Measurements from ENCODE around the gene WDR74. TPM values are rescaled to one million over a fixed set of nuclear protein-coding genes. Genes with fewer than 3 reads are reported as not detected.

Gene WDR74
- total RNA-seq, 1 experiment from 2014 or later, result 110 TPM

DNA sequence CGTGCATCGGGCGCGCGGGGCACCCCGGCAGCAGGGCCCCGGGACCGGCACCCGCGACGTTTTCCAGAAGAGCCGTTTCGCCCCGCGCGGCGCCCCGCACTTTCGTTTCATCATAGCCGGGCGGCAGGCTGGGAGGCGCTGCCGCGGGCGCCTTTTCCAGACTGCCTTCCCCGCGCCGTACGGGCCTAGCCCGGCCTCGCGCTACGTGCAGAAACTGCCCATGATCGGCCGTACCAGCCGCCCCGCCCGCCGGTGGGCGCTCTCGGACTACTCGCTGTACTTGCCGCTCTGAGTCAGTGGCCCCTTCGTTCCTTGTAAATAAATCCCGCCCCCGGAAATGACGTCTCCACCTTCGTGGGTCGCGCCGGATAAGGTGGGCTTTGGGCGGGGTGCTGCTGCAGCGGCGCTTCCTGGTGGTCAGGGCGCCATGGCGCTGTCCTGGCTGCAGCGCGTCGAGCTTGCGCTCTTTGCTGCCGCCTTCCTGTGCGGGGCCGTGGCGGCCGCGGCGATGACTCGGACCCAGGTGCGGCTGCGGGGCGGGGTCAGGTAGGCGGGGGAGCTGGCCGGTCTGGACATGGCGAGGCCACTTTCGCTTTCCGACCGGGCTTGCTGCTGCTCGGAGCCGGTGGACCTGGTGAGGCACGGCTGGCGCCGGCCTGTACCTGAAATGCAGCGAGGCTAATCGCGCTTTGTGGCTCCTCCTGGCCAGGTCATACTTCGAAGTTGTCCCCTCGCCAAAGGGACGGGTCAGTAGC, 52.2 kb downstream of the WDR74 start, which contains the start of gene TMEM179B:
TSS of gene TMEM179B (plus strand) at position 398 of the 755 bp plus-strand sequence. CDS start at position 428, 30 bp downstream.
- ChIA-PET POLR2A (interaction anchor here (0.6 to 3.4 kb wide), 21 partner anchors 16 to 195 kb away, joined by 3 to 25 read pairs (median 5); partner anchors contain the start of genes C11orf98, CSKMT, GNG3 and HNRNPUL2), CTCF (interaction anchor here (0.5 to 4.6 kb wide), 57 partner anchors 9 to 393 kb away, joined by 3 to 121 read pairs (median 6); partner anchors contain the start of genes B3GAT3, BSCL2, C11orf98 and CSKMT)
- Mint-ChIP-seq H3K9me3 (no peaks in the 10 kb centered on the region), H3K4me3 (peak within 1 kb of the TSS; percentile 91), H3K4me1 (peaks cover 33% of the 10 kb centered on the region), H3K36me3 (peaks cover 36% of the 10 kb centered on the region), H3K27ac (peak within 1 kb of the TSS; percentile 99), H3K27me3 (ENCODE audit: low read depth) (no peaks in the 10 kb centered on the region; the same call in 1 of the 2 replicates)
- ATAC-seq (peak; percentile 74), DNase-seq (ENCODE audit: low spot score) (peak; percentile 99)
- TF ChIP-seq ZNF219 (CRISPR knock-in tag; IDR thresholded peaks at IDR 0.05; ENCODE audit: borderline replicate concordance), result no peak
- TF ChIP-seq TP53 (CRISPR knock-in tag; IDR thresholded peaks at IDR 0.05), result peak; percentile 94; the same call in 1 of the 2 replicates
- TF ChIP-seq, protein P1, sequence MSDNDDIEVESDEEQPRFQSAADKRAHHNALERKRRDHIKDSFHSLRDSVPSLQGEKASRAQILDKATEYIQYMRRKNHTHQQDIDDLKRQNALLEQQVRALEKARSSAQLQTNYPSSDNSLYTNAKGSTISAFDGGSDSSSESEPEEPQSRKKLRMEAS (CRISPR knock-in tag; IDR thresholded peaks at IDR 0.05), result peak; percentile 89
- TF ChIP-seq ATF1 (CRISPR knock-in tag; IDR thresholded peaks at IDR 0.05), result peak; percentile 66; the same call in 1 of the 2 replicates
- TF ChIP-seq AR (CRISPR knock-in tag; IDR thresholded peaks at IDR 0.05), result no peak
- TF ChIP-seq ARID4B (CRISPR knock-in tag; IDR thresholded peaks at IDR 0.05; ENCODE audit: borderline replicate concordance), result peak; percentile 94
- TF ChIP-seq, protein P2, sequence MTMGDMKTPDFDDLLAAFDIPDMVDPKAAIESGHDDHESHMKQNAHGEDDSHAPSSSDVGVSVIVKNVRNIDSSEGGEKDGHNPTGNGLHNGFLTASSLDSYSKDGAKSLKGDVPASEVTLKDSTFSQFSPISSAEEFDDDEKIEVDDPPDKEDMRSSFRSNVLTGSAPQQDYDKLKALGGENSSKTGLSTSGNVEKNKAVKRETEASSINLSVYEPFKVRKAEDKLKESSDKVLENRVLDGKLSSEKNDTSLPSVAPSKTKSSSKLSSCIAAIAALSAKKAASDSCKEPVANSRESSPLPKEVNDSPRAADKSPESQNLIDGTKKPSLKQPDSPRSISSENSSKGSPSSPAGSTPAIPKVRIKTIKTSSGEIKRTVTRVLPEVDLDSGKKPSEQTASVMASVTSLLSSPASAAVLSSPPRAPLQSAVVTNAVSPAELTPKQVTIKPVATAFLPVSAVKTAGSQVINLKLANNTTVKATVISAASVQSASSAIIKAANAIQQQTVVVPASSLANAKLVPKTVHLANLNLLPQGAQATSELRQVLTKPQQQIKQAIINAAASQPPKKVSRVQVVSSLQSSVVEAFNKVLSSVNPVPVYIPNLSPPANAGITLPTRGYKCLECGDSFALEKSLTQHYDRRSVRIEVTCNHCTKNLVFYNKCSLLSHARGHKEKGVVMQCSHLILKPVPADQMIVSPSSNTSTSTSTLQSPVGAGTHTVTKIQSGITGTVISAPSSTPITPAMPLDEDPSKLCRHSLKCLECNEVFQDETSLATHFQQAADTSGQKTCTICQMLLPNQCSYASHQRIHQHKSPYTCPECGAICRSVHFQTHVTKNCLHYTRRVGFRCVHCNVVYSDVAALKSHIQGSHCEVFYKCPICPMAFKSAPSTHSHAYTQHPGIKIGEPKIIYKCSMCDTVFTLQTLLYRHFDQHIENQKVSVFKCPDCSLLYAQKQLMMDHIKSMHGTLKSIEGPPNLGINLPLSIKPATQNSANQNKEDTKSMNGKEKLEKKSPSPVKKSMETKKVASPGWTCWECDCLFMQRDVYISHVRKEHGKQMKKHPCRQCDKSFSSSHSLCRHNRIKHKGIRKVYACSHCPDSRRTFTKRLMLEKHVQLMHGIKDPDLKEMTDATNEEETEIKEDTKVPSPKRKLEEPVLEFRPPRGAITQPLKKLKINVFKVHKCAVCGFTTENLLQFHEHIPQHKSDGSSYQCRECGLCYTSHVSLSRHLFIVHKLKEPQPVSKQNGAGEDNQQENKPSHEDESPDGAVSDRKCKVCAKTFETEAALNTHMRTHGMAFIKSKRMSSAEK (CRISPR knock-in tag; IDR thresholded peaks at IDR 0.05; ENCODE audit: borderline replicate concordance), result no peak
- TF ChIP-seq MYBL2 (CRISPR knock-in tag; IDR thresholded peaks at IDR 0.05), result peak; percentile 83; the same call in 1 of the 2 replicates
- TF ChIP-seq, protein P3, sequence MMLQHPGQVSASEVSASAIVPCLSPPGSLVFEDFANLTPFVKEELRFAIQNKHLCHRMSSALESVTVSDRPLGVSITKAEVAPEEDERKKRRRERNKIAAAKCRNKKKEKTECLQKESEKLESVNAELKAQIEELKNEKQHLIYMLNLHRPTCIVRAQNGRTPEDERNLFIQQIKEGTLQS (CRISPR knock-in tag; conservative IDR thresholded peaks at IDR 0.05), result no peak
- peak; percentile 11; the same call in 1 of the 2 replicates for TF ChIP-seq ZNF121 (CRISPR knock-in tag; IDR thresholded peaks at IDR 0.05)
- peak; percentile 97 for TF ChIP-seq FOXK1 (CRISPR knock-in tag; IDR thresholded peaks at IDR 0.05)
- TF ChIP-seq ZNF232 (CRISPR knock-in tag; IDR thresholded peaks at IDR 0.05), result peak; percentile 96
- no peak for TF ChIP-seq SOX15 (CRISPR knock-in tag; IDR thresholded peaks at IDR 0.05)
- no peak for TF ChIP-seq PREB (CRISPR knock-in tag; IDR thresholded peaks at IDR 0.05; ENCODE audit: borderline replicate concordance)
- TF ChIP-seq ZNF671 (CRISPR knock-in tag; IDR thresholded peaks at IDR 0.05), result peak; percentile 74; the same call in 1 of the 2 replicates
- TF ChIP-seq, protein P4, sequence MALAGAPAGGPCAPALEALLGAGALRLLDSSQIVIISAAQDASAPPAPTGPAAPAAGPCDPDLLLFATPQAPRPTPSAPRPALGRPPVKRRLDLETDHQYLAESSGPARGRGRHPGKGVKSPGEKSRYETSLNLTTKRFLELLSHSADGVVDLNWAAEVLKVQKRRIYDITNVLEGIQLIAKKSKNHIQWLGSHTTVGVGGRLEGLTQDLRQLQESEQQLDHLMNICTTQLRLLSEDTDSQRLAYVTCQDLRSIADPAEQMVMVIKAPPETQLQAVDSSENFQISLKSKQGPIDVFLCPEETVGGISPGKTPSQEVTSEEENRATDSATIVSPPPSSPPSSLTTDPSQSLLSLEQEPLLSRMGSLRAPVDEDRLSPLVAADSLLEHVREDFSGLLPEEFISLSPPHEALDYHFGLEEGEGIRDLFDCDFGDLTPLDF (CRISPR knock-in tag; IDR thresholded peaks at IDR 0.05), result peak; percentile 89; the same call in 1 of the 2 replicates
- TF ChIP-seq ZBTB21 (CRISPR knock-in tag; IDR thresholded peaks at IDR 0.05; ENCODE audit: borderline replicate concordance), result peak; percentile 93; the same call in 1 of the 2 replicates
- TF ChIP-seq GTF2I (CRISPR knock-in tag; conservative IDR thresholded peaks at IDR 0.05), result no peak

Data from WTC11 (cell line).